ENCODE results near the gene MLPH.

The MLPH gene

GRCh38 chr2:237508361-237508760 lies 21.3 kb downstream of the MLPH start:
- intact Hi-C loops (cut with micrococcal nuclease), result no loop called here
- H3K27me3 Mint-ChIP-seq, result peaks cover 33% of the 10 kb centered on the region
- H3K27ac Mint-ChIP-seq, result no peak overlapping the region
- no peaks in the 10 kb centered on the region for H3K9me3 Mint-ChIP-seq
- no peaks in the 10 kb centered on the region for H3K4me1 Mint-ChIP-seq (ENCODE audit: low read depth)
- no peaks in the 10 kb centered on the region for H3K36me3 Mint-ChIP-seq (ENCODE audit: low read depth)
- no peak overlapping the region for H3K4me3 Mint-ChIP-seq

GRCh38 chr2:237509151-237509550 lies 22.1 kb downstream of the MLPH start:
- no peaks in the 10 kb centered on the region for H3K9me3 Mint-ChIP-seq
- H3K4me3 Mint-ChIP-seq, result no peak overlapping the region

GRCh38 chr2:237509905-237510304 lies 22.9 kb downstream of the MLPH start:
- intact Hi-C loops (cut with micrococcal nuclease), result loop anchor here (10.0 kb wide), 1 partner anchor 235 kb away; no protein-coding TSS in a partner anchor
- H3K27ac Mint-ChIP-seq, result no peak overlapping the region
- no peaks in the 10 kb centered on the region for H3K36me3 Mint-ChIP-seq (ENCODE audit: low read depth)
- peaks cover 30% of the 10 kb centered on the region for H3K27me3 Mint-ChIP-seq
- no peaks in the 10 kb centered on the region for H3K9me3 Mint-ChIP-seq
- no peaks in the 10 kb centered on the region for H3K4me1 Mint-ChIP-seq (ENCODE audit: low read depth)
- no peak overlapping the region for H3K4me3 Mint-ChIP-seq

More at GRCh38 chr2:237509151-237509550, 22.1 kb downstream of the MLPH start:
- Mint-ChIP-seq H3K36me3 (ENCODE audit: low read depth) (no peaks in the 10 kb centered on the region), H3K27me3 (peaks cover 30% of the 10 kb centered on the region), H3K4me1 (ENCODE audit: low read depth) (no peaks in the 10 kb centered on the region), H3K27ac (no peak overlapping the region)
- intact Hi-C loops (cut with micrococcal nuclease), result no loop called here

- H3K27ac Mint-ChIP-seq, result no peak overlapping the region
- H3K4me3 Mint-ChIP-seq, result no peak overlapping the region
- intact Hi-C loops (cut with micrococcal nuclease), result loop anchor here (10.0 kb wide), 1 partner anchor 234 kb away; no protein-coding TSS in a partner anchor
- H3K4me1 Mint-ChIP-seq (ENCODE audit: low read depth), result no peaks in the 10 kb centered on the region
- no peaks in the 10 kb centered on the region for H3K9me3 Mint-ChIP-seq
- H3K27me3 Mint-ChIP-seq, result peaks cover 26% of the 10 kb centered on the region
- H3K36me3 Mint-ChIP-seq (ENCODE audit: low read depth), result no peaks in the 10 kb centered on the region
Measured at GRCh38 chr2:237510502-237511217, 23.6 kb downstream of the MLPH start.

- intact Hi-C loops (cut with micrococcal nuclease), result loop anchor here (10.0 kb wide), 1 partner anchor 233 kb away; no protein-coding TSS in a partner anchor
- H3K36me3 Mint-ChIP-seq (ENCODE audit: low read depth), result no peaks in the 10 kb centered on the region
- H3K4me1 Mint-ChIP-seq (ENCODE audit: low read depth), result no peaks in the 10 kb centered on the region
Measured at GRCh38 chr2:237511433-237511832, 24.4 kb downstream of the MLPH start.

GRCh38 chr2:237511885-237512405 lies 24.9 kb downstream of the MLPH start:
- Mint-ChIP-seq H3K27ac (no peak overlapping the region), H3K9me3 (no peaks in the 10 kb centered on the region), H3K27me3 (peaks cover 23% of the 10 kb centered on the region), H3K36me3 (ENCODE audit: low read depth) (no peaks in the 10 kb centered on the region), H3K4me3 (no peak overlapping the region), H3K4me1 (ENCODE audit: low read depth) (no peaks in the 10 kb centered on the region)
- intact Hi-C loops (cut with micrococcal nuclease), result loop anchor here (1.0 to 10.0 kb wide), 2 partner anchors 60 to 233 kb away; no protein-coding TSS in a partner anchor

More at GRCh38 chr2:237511433-237511832, 24.4 kb downstream of the MLPH start:
- Mint-ChIP-seq H3K27me3 (peaks cover 23% of the 10 kb centered on the region), H3K9me3 (no peaks in the 10 kb centered on the region), H3K4me3 (no peak overlapping the region), H3K27ac (no peak overlapping the region)

- H3K9me3 Mint-ChIP-seq, result no peaks in the 10 kb centered on the region
- no peaks in the 10 kb centered on the region for H3K4me1 Mint-ChIP-seq (ENCODE audit: low read depth)
- H3K27ac Mint-ChIP-seq, result no peak overlapping the region
- H3K4me3 Mint-ChIP-seq, result no peak overlapping the region
- H3K36me3 Mint-ChIP-seq (ENCODE audit: low read depth), result no peaks in the 10 kb centered on the region
- peaks cover 14% of the 10 kb centered on the region for H3K27me3 Mint-ChIP-seq
- intact Hi-C loops (cut with micrococcal nuclease), result loop anchor here (1.0 to 10.0 kb wide), 2 partner anchors 59 to 232 kb away; no protein-coding TSS in a partner anchor
Measured at GRCh38 chr2:237512774-237513466, 25.9 kb downstream of the MLPH start.

- Mint-ChIP-seq H3K4me1 (ENCODE audit: low read depth) (no peaks in the 10 kb centered on the region), H3K36me3 (ENCODE audit: low read depth) (no peaks in the 10 kb centered on the region), H3K27me3 (peaks cover 10% of the 10 kb centered on the region), H3K9me3 (no peaks in the 10 kb centered on the region), H3K27ac (no peak overlapping the region), H3K4me3 (no peak overlapping the region)
- intact Hi-C loops (cut with micrococcal nuclease), result loop anchor here (10.0 kb wide), 1 partner anchor 231 kb away; no protein-coding TSS in a partner anchor
Measured at GRCh38 chr2:237513693-237514092, 26.6 kb downstream of the MLPH start.

- Mint-ChIP-seq H3K4me1 (ENCODE audit: low read depth) (no peaks in the 10 kb centered on the region), H3K27ac (no peak overlapping the region), H3K36me3 (ENCODE audit: low read depth) (no peaks in the 10 kb centered on the region), H3K9me3 (no peaks in the 10 kb centered on the region), H3K4me3 (no peak overlapping the region), H3K27me3 (peaks cover 8% of the 10 kb centered on the region)
- intact Hi-C loops (cut with micrococcal nuclease), result loop anchor here (10.0 kb wide), 1 partner anchor 230 kb away; no protein-coding TSS in a partner anchor
Measured at GRCh38 chr2:237514474-237515130, 27.6 kb downstream of the MLPH start.

- intact Hi-C loops (cut with micrococcal nuclease), result loop anchor here (10.0 kb wide), 1 partner anchor 230 kb away; no protein-coding TSS in a partner anchor
- no peak overlapping the region for H3K4me3 Mint-ChIP-seq
- no peaks in the 10 kb centered on the region for H3K4me1 Mint-ChIP-seq (ENCODE audit: low read depth)
- H3K9me3 Mint-ChIP-seq, result no peaks in the 10 kb centered on the region
- H3K36me3 Mint-ChIP-seq (ENCODE audit: low read depth), result no peaks in the 10 kb centered on the region
- H3K27ac Mint-ChIP-seq, result no peak overlapping the region
- peaks cover 8% of the 10 kb centered on the region for H3K27me3 Mint-ChIP-seq
Measured at GRCh38 chr2:237515166-237515565, 28.1 kb downstream of the MLPH start.

- no peaks in the 10 kb centered on the region for H3K36me3 Mint-ChIP-seq (ENCODE audit: low read depth)
- peaks cover 6% of the 10 kb centered on the region for H3K27me3 Mint-ChIP-seq
- H3K9me3 Mint-ChIP-seq, result no peaks in the 10 kb centered on the region
- H3K4me3 Mint-ChIP-seq, result no peak overlapping the region
- intact Hi-C loops (cut with micrococcal nuclease), result loop anchor here (10.0 kb wide), 1 partner anchor 229 kb away; no protein-coding TSS in a partner anchor
- no peaks in the 10 kb centered on the region for H3K4me1 Mint-ChIP-seq (ENCODE audit: low read depth)
- H3K27ac Mint-ChIP-seq, result no peak overlapping the region
Measured at GRCh38 chr2:237515621-237516275, 28.7 kb downstream of the MLPH start.

- no peaks in the 10 kb centered on the region for H3K9me3 Mint-ChIP-seq
- intact Hi-C loops (cut with micrococcal nuclease), result loop anchor here (10.0 kb wide), 1 partner anchor 228 kb away; no protein-coding TSS in a partner anchor
- no peaks in the 10 kb centered on the region for H3K4me1 Mint-ChIP-seq (ENCODE audit: low read depth)
- no peak overlapping the region for H3K27ac Mint-ChIP-seq
- peaks cover 5% of the 10 kb centered on the region for H3K27me3 Mint-ChIP-seq
- no peak overlapping the region for H3K4me3 Mint-ChIP-seq
- H3K36me3 Mint-ChIP-seq (ENCODE audit: low read depth), result no peaks in the 10 kb centered on the region
Measured at GRCh38 chr2:237517163-237517562, 30.1 kb downstream of the MLPH start.

- intact Hi-C loops (cut with micrococcal nuclease), result loop anchor here (10.0 kb wide), 1 partner anchor 227 kb away; no protein-coding TSS in a partner anchor
- H3K36me3 Mint-ChIP-seq (ENCODE audit: low read depth), result no peaks in the 10 kb centered on the region
- H3K4me1 Mint-ChIP-seq (ENCODE audit: low read depth), result no peaks in the 10 kb centered on the region
- H3K9me3 Mint-ChIP-seq, result no peaks in the 10 kb centered on the region
- H3K27ac Mint-ChIP-seq, result no peak overlapping the region
- no peak overlapping the region for H3K4me3 Mint-ChIP-seq
- peaks cover 5% of the 10 kb centered on the region for H3K27me3 Mint-ChIP-seq
Measured at GRCh38 chr2:237517990-237518389, 30.9 kb downstream of the MLPH start.

Measured in dendritic cell treated with granulocyte-macrophage colony-stimulating factor and Interleukin-4, amounts not matched to agents 40 ng/mL and 50 ng/mL, for 4 days (primary cell).